ENCODE measurements around the gene C3. TPM values are rescaled to one million over a fixed set of nuclear protein-coding genes. Genes with fewer than 3 reads are reported as not detected.

C3 gene
- total and polyA plus RNA-seq, 2 of the 13 experiments (the other 11 are each of a cell fraction or from before 2014, with no cell fraction given) = 1,455 to 6,272 TPM

DNA sequence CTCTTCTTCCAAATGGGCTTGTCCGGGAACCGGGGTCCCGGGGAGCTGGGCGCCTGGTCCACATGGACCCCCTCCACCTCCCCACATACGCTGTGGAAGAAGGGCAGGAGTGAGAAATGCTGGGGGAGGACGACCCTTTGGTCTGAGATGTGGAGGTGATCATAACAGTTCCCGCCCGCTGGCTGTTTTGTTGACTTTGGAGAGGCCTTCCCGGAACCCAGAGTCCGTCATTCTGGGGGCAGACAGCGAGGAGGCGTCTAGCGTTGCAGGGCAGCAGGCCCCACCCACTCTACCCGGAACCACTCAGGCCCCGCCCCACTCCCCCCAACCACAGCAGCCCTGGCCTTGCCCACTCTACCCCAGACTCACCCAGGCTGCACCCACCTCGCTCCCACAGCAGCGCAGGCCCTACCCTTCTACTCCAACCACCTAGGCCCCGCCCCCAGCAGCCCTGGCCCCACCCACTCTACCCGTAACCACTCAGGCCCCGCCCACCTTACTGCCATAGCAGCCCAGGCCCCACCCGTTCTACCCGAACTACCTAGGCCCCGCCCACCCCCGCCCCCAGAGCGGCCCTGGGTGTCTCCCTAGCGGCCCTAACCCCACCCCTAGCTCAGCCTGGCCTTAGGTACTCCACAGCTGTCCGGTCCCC, 9.8 kb upstream of the C3 start (continued):
- TF ChIP-seq, protein P1, sequence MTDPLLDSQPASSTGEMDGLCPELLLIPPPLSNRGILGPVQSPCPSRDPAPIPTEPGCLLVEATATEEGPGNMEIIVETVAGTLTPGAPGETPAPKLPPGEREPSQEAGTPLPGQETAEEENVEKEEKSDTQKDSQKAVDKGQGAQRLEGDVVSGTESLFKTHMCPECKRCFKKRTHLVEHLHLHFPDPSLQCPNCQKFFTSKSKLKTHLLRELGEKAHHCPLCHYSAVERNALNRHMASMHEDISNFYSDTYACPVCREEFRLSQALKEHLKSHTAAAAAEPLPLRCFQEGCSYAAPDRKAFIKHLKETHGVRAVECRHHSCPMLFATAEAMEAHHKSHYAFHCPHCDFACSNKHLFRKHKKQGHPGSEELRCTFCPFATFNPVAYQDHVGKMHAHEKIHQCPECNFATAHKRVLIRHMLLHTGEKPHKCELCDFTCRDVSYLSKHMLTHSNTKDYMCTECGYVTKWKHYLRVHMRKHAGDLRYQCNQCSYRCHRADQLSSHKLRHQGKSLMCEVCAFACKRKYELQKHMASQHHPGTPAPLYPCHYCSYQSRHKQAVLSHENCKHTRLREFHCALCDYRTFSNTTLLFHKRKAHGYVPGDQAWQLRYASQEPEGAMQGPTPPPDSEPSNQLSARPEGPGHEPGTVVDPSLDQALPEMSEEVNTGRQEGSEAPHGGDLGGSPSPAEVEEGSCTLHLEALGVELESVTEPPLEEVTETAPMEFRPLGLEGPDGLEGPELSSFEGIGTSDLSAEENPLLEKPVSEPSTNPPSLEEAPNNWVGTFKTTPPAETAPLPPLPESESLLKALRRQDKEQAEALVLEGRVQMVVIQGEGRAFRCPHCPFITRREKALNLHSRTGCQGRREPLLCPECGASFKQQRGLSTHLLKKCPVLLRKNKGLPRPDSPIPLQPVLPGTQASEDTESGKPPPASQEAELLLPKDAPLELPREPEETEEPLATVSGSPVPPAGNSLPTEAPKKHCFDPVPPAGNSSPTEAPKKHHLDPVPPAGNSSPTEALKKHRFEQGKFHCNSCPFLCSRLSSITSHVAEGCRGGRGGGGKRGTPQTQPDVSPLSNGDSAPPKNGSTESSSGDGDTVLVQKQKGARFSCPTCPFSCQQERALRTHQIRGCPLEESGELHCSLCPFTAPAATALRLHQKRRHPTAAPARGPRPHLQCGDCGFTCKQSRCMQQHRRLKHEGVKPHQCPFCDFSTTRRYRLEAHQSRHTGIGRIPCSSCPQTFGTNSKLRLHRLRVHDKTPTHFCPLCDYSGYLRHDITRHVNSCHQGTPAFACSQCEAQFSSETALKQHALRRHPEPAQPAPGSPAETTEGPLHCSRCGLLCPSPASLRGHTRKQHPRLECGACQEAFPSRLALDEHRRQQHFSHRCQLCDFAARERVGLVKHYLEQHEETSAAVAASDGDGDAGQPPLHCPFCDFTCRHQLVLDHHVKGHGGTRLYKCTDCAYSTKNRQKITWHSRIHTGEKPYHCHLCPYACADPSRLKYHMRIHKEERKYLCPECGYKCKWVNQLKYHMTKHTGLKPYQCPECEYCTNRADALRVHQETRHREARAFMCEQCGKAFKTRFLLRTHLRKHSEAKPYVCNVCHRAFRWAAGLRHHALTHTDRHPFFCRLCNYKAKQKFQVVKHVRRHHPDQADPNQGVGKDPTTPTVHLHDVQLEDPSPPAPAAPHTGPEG (CRISPR knock-in tag; IDR thresholded peaks at IDR 0.05) = no peak
- TF ChIP-seq, protein P2, sequence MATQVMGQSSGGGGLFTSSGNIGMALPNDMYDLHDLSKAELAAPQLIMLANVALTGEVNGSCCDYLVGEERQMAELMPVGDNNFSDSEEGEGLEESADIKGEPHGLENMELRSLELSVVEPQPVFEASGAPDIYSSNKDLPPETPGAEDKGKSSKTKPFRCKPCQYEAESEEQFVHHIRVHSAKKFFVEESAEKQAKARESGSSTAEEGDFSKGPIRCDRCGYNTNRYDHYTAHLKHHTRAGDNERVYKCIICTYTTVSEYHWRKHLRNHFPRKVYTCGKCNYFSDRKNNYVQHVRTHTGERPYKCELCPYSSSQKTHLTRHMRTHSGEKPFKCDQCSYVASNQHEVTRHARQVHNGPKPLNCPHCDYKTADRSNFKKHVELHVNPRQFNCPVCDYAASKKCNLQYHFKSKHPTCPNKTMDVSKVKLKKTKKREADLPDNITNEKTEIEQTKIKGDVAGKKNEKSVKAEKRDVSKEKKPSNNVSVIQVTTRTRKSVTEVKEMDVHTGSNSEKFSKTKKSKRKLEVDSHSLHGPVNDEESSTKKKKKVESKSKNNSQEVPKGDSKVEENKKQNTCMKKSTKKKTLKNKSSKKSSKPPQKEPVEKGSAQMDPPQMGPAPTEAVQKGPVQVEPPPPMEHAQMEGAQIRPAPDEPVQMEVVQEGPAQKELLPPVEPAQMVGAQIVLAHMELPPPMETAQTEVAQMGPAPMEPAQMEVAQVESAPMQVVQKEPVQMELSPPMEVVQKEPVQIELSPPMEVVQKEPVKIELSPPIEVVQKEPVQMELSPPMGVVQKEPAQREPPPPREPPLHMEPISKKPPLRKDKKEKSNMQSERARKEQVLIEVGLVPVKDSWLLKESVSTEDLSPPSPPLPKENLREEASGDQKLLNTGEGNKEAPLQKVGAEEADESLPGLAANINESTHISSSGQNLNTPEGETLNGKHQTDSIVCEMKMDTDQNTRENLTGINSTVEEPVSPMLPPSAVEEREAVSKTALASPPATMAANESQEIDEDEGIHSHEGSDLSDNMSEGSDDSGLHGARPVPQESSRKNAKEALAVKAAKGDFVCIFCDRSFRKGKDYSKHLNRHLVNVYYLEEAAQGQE (IDR thresholded peaks at IDR 0.05; ENCODE audit: borderline replicate concordance in 1 of 2, low read depth in 1 of 2, low read length in 2 of 2) = no peak
- TF ChIP-seq ELF3 (CRISPR knock-in tag; IDR thresholded peaks at IDR 0.05) (peak; percentile 84), ZIK1 (CRISPR knock-in tag; IDR thresholded peaks at IDR 0.05; ENCODE audit: borderline replicate concordance, low read depth) (no peak), ZNF816 (CRISPR knock-in tag; IDR thresholded peaks at IDR 0.05; ENCODE audit: borderline replicate concordance) (peak; percentile 73; the same call in 1 of the 2 replicates), ZC3H13 (CRISPR knock-in tag; IDR thresholded peaks at IDR 0.05) (0 out of 2 replicates have a peak, but pooled peaks have one; percentile 10), RFX5 (IDR thresholded peaks at IDR 0.05; ENCODE audit: low read depth, low read length) (no peak), ZNF460 (CRISPR knock-in tag; IDR thresholded peaks at IDR 0.05; ENCODE audit: borderline replicate concordance) (no peak), MAFK (conservative IDR thresholded peaks at IDR 0.05 in 1 of 2, IDR thresholded peaks at IDR 0.05 in 1 of 2; ENCODE audit: low read length in 2 of 2) (no peak), AKAP8 (CRISPR knock-in tag; IDR thresholded peaks at IDR 0.05) (no peak; the same call in 1 of the 2 replicates), ZNF24 (IDR thresholded peaks at IDR 0.05) (no peak), FOXC1 (CRISPR knock-in tag; IDR thresholded peaks at IDR 0.05; ENCODE audit: borderline replicate concordance) (no peak), ZNF790 (CRISPR knock-in tag; IDR thresholded peaks at IDR 0.05; ENCODE audit: borderline replicate concordance) (no peak)
- TF ChIP-seq, protein P3, sequence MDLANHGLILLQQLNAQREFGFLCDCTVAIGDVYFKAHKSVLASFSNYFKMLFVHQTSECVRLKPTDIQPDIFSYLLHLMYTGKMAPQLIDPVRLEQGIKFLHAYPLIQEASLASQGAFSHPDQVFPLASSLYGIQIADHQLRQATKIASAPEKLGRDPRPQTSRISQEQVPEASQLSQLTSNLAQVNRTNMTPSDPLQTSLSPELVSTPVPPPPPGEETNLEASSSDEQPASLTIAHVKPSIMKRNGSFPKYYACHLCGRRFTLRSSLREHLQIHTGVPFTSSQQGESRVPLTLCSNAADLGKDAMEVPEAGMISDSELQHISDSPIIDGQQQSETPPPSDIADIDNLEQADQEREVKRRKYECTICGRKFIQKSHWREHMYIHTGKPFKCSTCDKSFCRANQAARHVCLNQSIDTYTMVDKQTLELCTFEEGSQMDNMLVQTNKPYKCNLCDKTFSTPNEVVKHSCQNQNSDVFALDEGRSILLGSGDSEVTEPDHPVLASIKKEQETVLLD (CRISPR knock-in tag; IDR thresholded peaks at IDR 0.05; ENCODE audit: low read depth) = no peak
- TF ChIP-seq, protein P4, sequence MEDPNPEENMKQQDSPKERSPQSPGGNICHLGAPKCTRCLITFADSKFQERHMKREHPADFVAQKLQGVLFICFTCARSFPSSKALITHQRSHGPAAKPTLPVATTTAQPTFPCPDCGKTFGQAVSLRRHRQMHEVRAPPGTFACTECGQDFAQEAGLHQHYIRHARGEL (CRISPR knock-in tag; IDR thresholded peaks at IDR 0.05) = no peak
- TF ChIP-seq, protein P5, sequence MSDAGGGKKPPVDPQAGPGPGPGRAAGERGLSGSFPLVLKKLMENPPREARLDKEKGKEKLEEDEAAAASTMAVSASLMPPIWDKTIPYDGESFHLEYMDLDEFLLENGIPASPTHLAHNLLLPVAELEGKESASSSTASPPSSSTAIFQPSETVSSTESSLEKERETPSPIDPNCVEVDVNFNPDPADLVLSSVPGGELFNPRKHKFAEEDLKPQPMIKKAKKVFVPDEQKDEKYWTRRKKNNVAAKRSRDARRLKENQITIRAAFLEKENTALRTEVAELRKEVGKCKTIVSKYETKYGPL (CRISPR knock-in tag; IDR thresholded peaks at IDR 0.05) = no peak
